GM23338 (cell line): ENCODE data around the gene GRM5. TPM values are rescaled to one million over a fixed set of nuclear protein-coding genes. Genes with fewer than 3 reads are reported as not detected.

Experiments used
- ATAC-seq: fragments of 200-7000 bp; cut with Tn5 transposase; 3 replicates; pipeline ENCODE4 v1.9.1; 2020
- DNase-seq: peaks from one replicate; pipeline ENCODE4 v3.0.0-alpha.2; 2015; ENCODE audit warnings: low spot score
- H2AFZ ChIP-seq: fragments of 200-600 bp; sonication (generic); 2 replicates; pipeline ENCODE4 v1.8.0; 2016; ENCODE audit warnings: antibody characterized with exemption, mild to moderate bottlenecking, moderate library complexity
- H3F3A ChIP-seq: fragments of 200-600 bp; sonication (generic); replicated peaks from 2 replicates; pipeline ENCODE4 v1.8.0; 2017; ENCODE audit warnings: antibody characterized with exemption, mixed run types, low read depth
- H3K27ac ChIP-seq: fragments of 200-600 bp; sonication (generic); 2 replicates; pipeline ENCODE4 v1.6.1; 2016; ENCODE audit warnings: low read depth
- H3K27me3 ChIP-seq: fragments of 200-600 bp; sonication (generic); 2 replicates; pipeline ENCODE4 v1.8.0; 2016; ENCODE audit warnings: mild to moderate bottlenecking, mixed run types, moderate library complexity; ENCODE audit not compliant: insufficient read depth
- H3K36me3 ChIP-seq: fragments of 200-600 bp; sonication (generic); 2 replicates; pipeline ENCODE4 v1.8.0; 2016; ENCODE audit warnings: mild to moderate bottlenecking; ENCODE audit not compliant: insufficient read depth
- H3K4me1 ChIP-seq: fragments of 200-600 bp; sonication (generic); 2 replicates; pipeline ENCODE4 v1.8.0; 2016; ENCODE audit warnings: mild to moderate bottlenecking, moderate library complexity; ENCODE audit not compliant: insufficient read depth
- H3K4me2 ChIP-seq: fragments of 200-600 bp; sonication (generic); 2 replicates; pipeline ENCODE4 v1.7.1; 2017; ENCODE audit warnings: mixed run types
- H3K4me3 ChIP-seq: fragments of 200-600 bp; sonication (generic); 2 replicates; pipeline ENCODE4 v1.6.1; 2016; ENCODE audit warnings: mixed run types
- H3K79me2 ChIP-seq: fragments of 200-600 bp; sonication (generic); replicated peaks from 2 replicates; pipeline ENCODE4 v1.8.0; 2017; ENCODE audit warnings: mild to moderate bottlenecking; ENCODE audit not compliant: insufficient read depth
- H3K9me2 ChIP-seq: fragments of 200-600 bp; sonication (generic); 2 replicates; pipeline ENCODE4 v1.8.0; 2017; ENCODE audit not compliant: insufficient read depth
- H4K20me1 ChIP-seq: fragments of 200-600 bp; sonication (generic); replicated peaks from 2 replicates; pipeline ENCODE4 v1.8.0; 2017; ENCODE audit warnings: mild to moderate bottlenecking; ENCODE audit not compliant: insufficient read depth
- H3K27ac Mint-ChIP-seq: 2 replicates; pipeline ENCODE4 v1.8.0; 2020; ENCODE audit warnings: inconsistent platforms, mild to moderate bottlenecking, moderate library complexity, mixed read lengths
- H3K27me3 Mint-ChIP-seq: 3 replicates; pipeline ENCODE4 v1.8.0; 2022; ENCODE audit warnings: low read depth, mild to moderate bottlenecking, moderate library complexity, mixed read lengths, inconsistent platforms; ENCODE audit not compliant: insufficient read depth, poor library complexity
- H3K36me3 Mint-ChIP-seq: 3 replicates; pipeline ENCODE4 v1.8.0; 2021; ENCODE audit warnings: low read depth, mild to moderate bottlenecking, inconsistent platforms, moderate library complexity, mixed read lengths
- H3K4me1 Mint-ChIP-seq: 3 replicates; pipeline ENCODE4 v1.8.0; 2020; ENCODE audit warnings: mild to moderate bottlenecking, inconsistent platforms, mixed read lengths
- H3K4me3 Mint-ChIP-seq: 3 replicates; pipeline ENCODE4 v1.8.0; 2021; ENCODE audit warnings: moderate library complexity, mild to moderate bottlenecking, inconsistent platforms, mixed read lengths
- H3K9me3 Mint-ChIP-seq: 3 replicates; pipeline ENCODE4 v1.8.0; 2020; ENCODE audit warnings: moderate library complexity, mild to moderate bottlenecking, inconsistent platforms, mixed read lengths
- CREB1 ChIP-seq: fragments of 250-450 bp; sonication (Bioruptor Pico); IDR thresholded peaks from 2 replicates; pipeline ENCODE4 v1.5.0; 2020; ENCODE audit warnings: low read depth, mild to moderate bottlenecking, moderate library complexity
- CTCF ChIP-seq, 2 experiments: fragments of 200-600 bp in 1 of 2; sonication (generic) in 1 of 2; conservative IDR thresholded peaks; 2 replicates each; pipeline versions ENCODE4 v1.5.1 to v1.6.1; 2016 to 2017; ENCODE audit warnings: antibody characterized with exemption in 2 of 2, low read depth in 2 of 2, mild to moderate bottlenecking in 2 of 2, moderate library complexity in 1 of 2
- ETS1 ChIP-seq: IDR thresholded peaks from 2 replicates; pipeline ENCODE4 v1.6.1; 2016; ENCODE audit warnings: antibody characterized with exemption
- EZH2 ChIP-seq: fragments of 200-600 bp; sonication (generic); IDR thresholded peaks from one replicate; pipeline ENCODE4 v1.8.0; 2017; ENCODE audit warnings: antibody characterized with exemption, mild to moderate bottlenecking, low read depth; ENCODE audit not compliant: unreplicated experiment
- EZH2phosphoT487 ChIP-seq: fragments of 200-600 bp; sonication (generic); IDR thresholded peaks from one replicate; pipeline ENCODE4 v1.8.1; 2018; ENCODE audit warnings: antibody characterized with exemption; ENCODE audit not compliant: unreplicated experiment
- JUNB ChIP-seq: IDR thresholded peaks from one replicate; pipeline ENCODE4 v1.6.1; 2016; ENCODE audit warnings: antibody characterized with exemption; ENCODE audit not compliant: unreplicated experiment
- NANOG ChIP-seq: IDR thresholded peaks from 2 replicates; pipeline ENCODE4 v1.6.1; 2016; ENCODE audit warnings: antibody characterized with exemption, borderline replicate concordance
- POLR2AphosphoS5 ChIP-seq: IDR thresholded peaks from 2 replicates; pipeline ENCODE4 v1.6.1; 2016; ENCODE audit warnings: antibody characterized with exemption, low read depth
- REST ChIP-seq: IDR thresholded peaks from one replicate; pipeline ENCODE4 v1.6.1; 2018; ENCODE audit warnings: antibody characterized with exemption; ENCODE audit not compliant: unreplicated experiment
- STAT1 ChIP-seq: IDR thresholded peaks from one replicate; pipeline ENCODE4 v1.6.1; 2016; ENCODE audit warnings: antibody characterized with exemption; ENCODE audit not compliant: unreplicated experiment
- ZNF114 ChIP-seq: fragments of 250-450 bp; sonication (Bioruptor Pico); IDR thresholded peaks from 2 replicates; pipeline ENCODE4 v1.5.0; 2020; ENCODE audit warnings: mild to moderate bottlenecking, moderate library complexity
- ZNF331 ChIP-seq: fragments of 250-450 bp; sonication (Bioruptor Pico); IDR thresholded peaks from 2 replicates; pipeline ENCODE4 v1.5.0; 2020; ENCODE audit warnings: low read depth, mild to moderate bottlenecking, moderate library complexity
- polyA plus RNA-seq: library from polyadenylated mRNA; unstranded; fragments of >200 nt; fragmentation: Nextera tagmentation; extraction: Ambion mirVana; gene quantifications from 2 replicates; pipeline ENCODE4 v1.2.1, GENCODE V29; 2016
- total RNA-seq: library from RNA; depleted of rRNA; stranded (reverse); fragments of >200 nt; shearing (Covaris generic); gene quantifications from 2 replicates; pipeline ENCODE4 v1.2.3, GENCODE V29; 2014

The GRM5 gene
- total and polyA plus RNA-seq, 2 experiments from 2014 or later: 0.23 to 0.45 TPM

- Mint-ChIP-seq H3K36me3 (no peaks in the 10 kb centered on the region), H3K27ac (no peak overlapping the region), H3K4me3 (no peak overlapping the region), H3K4me1 (peaks cover 3% of the 10 kb centered on the region), H3K27me3 (no peaks in the 10 kb centered on the region), H3K9me3 (no peaks in the 10 kb centered on the region)
- H4K20me1 ChIP-seq: no peaks in the 10 kb centered on the region
- no peaks in the 10 kb centered on the region for H3K27me3 ChIP-seq
- H3K4me3 ChIP-seq: no peak overlapping the region
- DNase-seq (no peak), ATAC-seq (no peak)
- H3K4me2 ChIP-seq: no peak overlapping the region
- H3K27ac ChIP-seq: no peak overlapping the region
- no peaks in the 10 kb centered on the region for H3K9me2 ChIP-seq
- no peaks in the 10 kb centered on the region for H3K79me2 ChIP-seq
- H3K4me1 ChIP-seq: 0 out of 2 replicates have a peak, but pooled peaks cover 5% of the 10 kb centered on the region
- TF ChIP-seq EZH2phosphoT487 (no peak), POLR2AphosphoS5 (no peak), CTCF (conservative IDR thresholded peaks at IDR 0.05; ENCODE audit: low read depth in 2 of 2) (no peak)
- H3F3A ChIP-seq: no peaks in the 10 kb centered on the region
- H3K36me3 ChIP-seq: no peaks in the 10 kb centered on the region
- no peak overlapping the region for H2AFZ ChIP-seq
Measured at GRCh38 chr11:88576741-88577140, 489.0 kb downstream of the GRM5 start.

- H3K4me1 Mint-ChIP-seq: peaks cover 3% of the 10 kb centered on the region
- H3K27me3 Mint-ChIP-seq: no peaks in the 10 kb centered on the region
- Histone ChIP-seq H3K9me2 (no peaks in the 10 kb centered on the region), H3F3A (no peaks in the 10 kb centered on the region), H3K27me3 (no peaks in the 10 kb centered on the region), H2AFZ (no peak overlapping the region), H4K20me1 (no peaks in the 10 kb centered on the region), H3K27ac (no peak overlapping the region), H3K36me3 (no peaks in the 10 kb centered on the region), H3K4me1 (0 out of 2 replicates have a peak, but pooled peaks cover 5% of the 10 kb centered on the region), H3K4me2 (no peak overlapping the region; the same call in 1 of the 2 replicates), H3K4me3 (no peak overlapping the region), H3K79me2 (no peaks in the 10 kb centered on the region)
- H3K9me3 Mint-ChIP-seq: no peaks in the 10 kb centered on the region
- H3K27ac Mint-ChIP-seq: no peak overlapping the region
- no peak overlapping the region for H3K4me3 Mint-ChIP-seq
- H3K36me3 Mint-ChIP-seq: no peaks in the 10 kb centered on the region
- no peak for ATAC-seq
- DNase-seq: no peak
- TF ChIP-seq CREB1 (CRISPR knock-in tag) (no peak), EZH2phosphoT487 (no peak), STAT1 (no peak), ZNF114 (no peak), ZNF331 (CRISPR knock-in tag) (no peak), JUNB (no peak), EZH2 (no peak), REST (no peak), ETS1 (no peak), CTCF (conservative IDR thresholded peaks at IDR 0.05; ENCODE audit: low read depth in 2 of 2) (no peak), NANOG (no peak)
Measured at GRCh38 chr11:88575916-88576315, 489.9 kb downstream of the GRM5 start.
